GM20000 (cell line): ENCODE results near the gene LDLRAD2.

Experiments used
- DNase-seq: peaks from one replicate; pipeline ENCODE4 v3.0.0; 2012; ENCODE audit warnings: low spot score
- CTCF ChIP-seq: IDR thresholded peaks from 2 replicates; pipeline ENCODE4 v1.5.1; 2012; ENCODE audit warnings: mild to moderate bottlenecking, control low read depth; ENCODE audit errors: extremely low read depth, missing control alignments

Gene LDLRAD2

GRCh38 chr1:21834666-21835065 lies 22.6 kb downstream of the LDLRAD2 start:
- no peak for DNase-seq
- no peak for TF ChIP-seq CTCF

GRCh38 chr1:21836010-21836409 lies 23.9 kb downstream of the LDLRAD2 start:
- DNase-seq: no peak
- TF ChIP-seq CTCF: no peak

GRCh38 chr1:21836729-21837128 lies 24.7 kb downstream of the LDLRAD2 start:
- no peak for DNase-seq
- no peak for TF ChIP-seq CTCF

- TF ChIP-seq CTCF: no peak
- no peak for DNase-seq
These were observed 25.4 kb downstream of the LDLRAD2 start for GRCh38 chr1:21837476-21837875.

- no peak for DNase-seq
- TF ChIP-seq CTCF: no peak
These were observed 26.5 kb downstream of the LDLRAD2 start for GRCh38 chr1:21838359-21839157.

- no peak for TF ChIP-seq CTCF
- no peak for DNase-seq
These were observed 27.4 kb downstream of the LDLRAD2 start for GRCh38 chr1:21839337-21840037.

- no peak for TF ChIP-seq CTCF
- no peak for DNase-seq
These were observed 28.9 kb downstream of the LDLRAD2 start for GRCh38 chr1:21840981-21841380.
